HepG2 (cell line): ENCODE results near the gene FKBP5. TPM values are rescaled to one million over a fixed set of nuclear protein-coding genes. Genes with fewer than 3 reads are reported as not detected.
A peak's percentile ranks its signal among the peaks of the same experiment; 100 is the strongest.

Experiments
- MAZ ChIP-seq, 2 experiments: sonication (generic) in 1 of 2; formaldehyde crosslinking in 1 of 2; IDR thresholded peaks; 2 replicates each; pipeline versions ENCODE4 v1.5.0 to v1.6.1; 2012 to 2020; ENCODE audit warnings: low read depth in 2 of 2, mild to moderate bottlenecking in 2 of 2, borderline replicate concordance in 1 of 2, improper control_type of control experiment in 1 of 2, low read length in 1 of 2, missing genetic modification reagents in 1 of 2, moderate library complexity in 1 of 2
- NFAT5 ChIP-seq: sonication (generic); formaldehyde crosslinking; IDR thresholded peaks from 2 replicates; pipeline ENCODE4 v1.4.0; 2020; ENCODE audit warnings: missing genetic modification reagents
- PRPF4 ChIP-seq: fragments of 200-400 bp; formaldehyde crosslinking; IDR thresholded peaks from 2 replicates; pipeline ENCODE4 v1.6.1; 2016; ENCODE audit warnings: low read length, low read depth; ENCODE audit not compliant: poor library complexity, severe bottlenecking
- RERE ChIP-seq: IDR thresholded peaks from 2 replicates; pipeline ENCODE4 v1.6.1; 2016; ENCODE audit warnings: low read depth, missing genetic modification reagents, missing compliant biosample characterization
- RXRB ChIP-seq: IDR thresholded peaks from 2 replicates; pipeline ENCODE4 v1.6.1; 2016; ENCODE audit warnings: borderline replicate concordance, missing genetic modification reagents, missing compliant biosample characterization
- SAFB2 ChIP-seq: sonication (generic); formaldehyde crosslinking; IDR thresholded peaks from 2 replicates; pipeline ENCODE4 v1.5.1; 2020; ENCODE audit warnings: missing genetic modification reagents, low read depth, mild to moderate bottlenecking, borderline replicate concordance
- ZBTB7B ChIP-seq: sonication (generic); formaldehyde crosslinking; IDR thresholded peaks from 2 replicates; pipeline ENCODE4 v1.4.0; 2020; ENCODE audit warnings: missing genetic modification reagents
- ZNF234 ChIP-seq: sonication (generic); formaldehyde crosslinking; conservative IDR thresholded peaks from 2 replicates; pipeline ENCODE4 v1.5.1; 2020; ENCODE audit warnings: mild to moderate bottlenecking, missing genetic modification reagents
- ZNF235 ChIP-seq: sonication (generic); formaldehyde crosslinking; IDR thresholded peaks from 2 replicates; pipeline ENCODE4 v1.8.1; 2023; ENCODE audit warnings: mild to moderate bottlenecking, missing genetic modification reagents, borderline replicate concordance
- ZNF513 ChIP-seq: sonication (generic); formaldehyde crosslinking; conservative IDR thresholded peaks from 2 replicates; pipeline ENCODE4 v1.5.0; 2020; ENCODE audit warnings: missing genetic modification reagents
- ZNF577 ChIP-seq: sonication (generic); formaldehyde crosslinking; IDR thresholded peaks from 2 replicates; pipeline ENCODE4 v1.4.0; 2020; ENCODE audit warnings: mild to moderate bottlenecking, low read depth, missing genetic modification reagents, borderline replicate concordance
- ZNF75D ChIP-seq: sonication (generic); formaldehyde crosslinking; IDR thresholded peaks from 2 replicates; pipeline ENCODE4 v1.8.1; 2023; ENCODE audit warnings: missing genetic modification reagents, mild to moderate bottlenecking, borderline replicate concordance
- ZNF780A ChIP-seq: sonication (generic); formaldehyde crosslinking; IDR thresholded peaks from 2 replicates; pipeline ENCODE4 v1.8.0; 2022; ENCODE audit warnings: mild to moderate bottlenecking, missing genetic modification reagents, moderate library complexity
- polyA plus RNA-seq, 8 experiments: library from polyadenylated mRNA; depleted of rRNA in 3 of 8; stranded (reverse) in 7 of 8; unstranded in 1 of 8; fragments of >200 nt; fragmentation: Illumina TruSeq in 4 of 8; extraction: Trizol in 4 of 8; gene quantifications; 2 replicates each; pipeline versions ENCODE4 v1.2.1 to v1.2.3, GENCODE V29; 2011 to 2016; ENCODE audit warnings: low read depth in 4 of 8, missing spikeins in 1 of 8, mixed read lengths in 1 of 8; ENCODE audit not compliant: insufficient read depth in 1 of 8
- total RNA-seq, 5 experiments: library from RNA; depleted of rRNA; stranded (reverse); fragments of >200 nt; fragmentation: Illumina TruSeq; extraction: Trizol; gene quantifications; 2 replicates each; pipeline ENCODE4 v1.2.3, GENCODE V29; 2016; ENCODE audit warnings: low read depth in 1 of 5
- TF ChIP-seq, protein P1 (sequence below): sonication (generic); formaldehyde crosslinking; IDR thresholded peaks from 2 replicates; pipeline ENCODE4 v1.8.1; 2023; ENCODE audit warnings: missing genetic modification reagents, mild to moderate bottlenecking, borderline replicate concordance

FKBP5 gene
- total and polyA plus RNA-seq, 2 of the 13 experiments (the other 11 are each of a cell fraction or from before 2014, with no cell fraction given) = 8.0 to 17.4 TPM

GRCh38 chr6:35728683-35729678, 40.3 kb upstream of the FKBP5 start (continued):
- TF ChIP-seq ZNF513 (no peak), ZNF780A (CRISPR knock-in tag) (no peak), ZBTB7B (CRISPR knock-in tag) (no peak), RERE (CRISPR knock-in tag) (no peak), NFAT5 (0 out of 2 replicates have a peak, but pooled peaks have one; percentile 35), ZNF234 (CRISPR knock-in tag) (no peak), ZNF577 (no peak), ZNF235 (no peak), PRPF4 (no peak), MAZ (IDR thresholded peaks at IDR 0.05; ENCODE audit: borderline replicate concordance, low read depth, low read length) (no peak), MAZ (CRISPR knock-in tag; IDR thresholded peaks at IDR 0.05; ENCODE audit: low read depth) (no peak), SAFB2 (no peak), ZNF75D (CRISPR knock-in tag) (no peak), RXRB (0 out of 2 replicates have a peak, but pooled peaks have one; percentile 12)
- TF ChIP-seq, protein P1, sequence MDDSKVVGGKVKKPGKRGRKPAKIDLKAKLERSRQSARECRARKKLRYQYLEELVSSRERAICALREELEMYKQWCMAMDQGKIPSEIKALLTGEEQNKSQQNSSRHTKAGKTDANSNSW (CRISPR knock-in tag) = no peak
